CD4-positive, alpha-beta T cell treated with Interferon gamma for 1 hour (primary cell): ENCODE measurements around the gene RCAN2.

Source experiments
- DNase-seq: peaks from one replicate; pipeline ENCODE4 v3.0.0-alpha.2; 2020

The RCAN2 gene

GRCh38 chr6:46329568-46329967, 161.7 kb downstream of the RCAN2 start:
- DNase-seq, result no peak

- no peak for DNase-seq
Observed at GRCh38 chr6:46327779-46328178, 163.5 kb downstream of the RCAN2 start.

DNA sequence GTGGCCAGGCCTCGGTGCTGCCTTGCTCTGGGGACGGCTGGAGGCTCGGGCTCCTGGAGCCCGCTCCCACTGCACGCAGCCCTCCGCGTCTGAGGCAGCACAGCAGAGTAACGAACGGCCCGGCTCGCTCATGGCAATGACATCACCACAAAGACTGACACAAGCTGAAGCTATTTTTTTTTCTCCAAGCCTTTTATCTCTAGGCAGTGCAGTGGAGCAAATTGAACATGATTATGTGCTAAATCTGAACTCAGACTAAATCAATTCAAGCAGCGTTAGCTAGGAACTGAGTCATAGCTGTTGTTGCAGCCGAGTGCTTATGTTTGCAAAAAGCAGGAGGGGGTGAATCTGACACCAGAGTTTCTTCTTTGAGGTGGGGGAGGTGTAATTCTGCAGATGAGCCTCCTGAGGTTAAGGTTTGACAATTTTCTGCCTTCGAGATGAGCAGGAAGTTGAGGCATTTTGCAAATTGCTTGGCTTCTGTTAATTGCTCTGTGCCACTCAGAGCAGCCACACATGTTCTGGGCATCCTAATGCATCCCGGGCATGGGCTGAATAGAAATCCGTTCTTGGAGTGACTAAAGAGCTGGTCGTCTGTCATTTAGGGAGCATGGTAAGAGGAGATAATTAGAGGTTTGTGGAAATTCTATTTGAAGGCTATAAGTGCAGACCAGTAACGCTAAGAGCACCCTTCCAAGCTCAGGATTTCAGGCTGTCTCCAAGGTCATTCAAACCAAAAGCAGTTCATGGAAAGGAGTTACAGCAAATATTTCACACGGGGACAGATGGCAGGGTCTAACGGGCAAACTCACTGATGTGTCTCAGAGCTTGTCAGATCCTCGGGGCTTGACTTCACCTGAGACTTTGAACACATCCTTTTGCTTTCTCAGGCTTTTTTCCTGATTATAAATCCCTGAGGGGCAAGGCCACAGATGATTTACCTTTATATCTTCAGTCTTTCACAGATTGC, 165.4 kb downstream of the RCAN2 start:
- DNase-seq, result no peak

DNA sequence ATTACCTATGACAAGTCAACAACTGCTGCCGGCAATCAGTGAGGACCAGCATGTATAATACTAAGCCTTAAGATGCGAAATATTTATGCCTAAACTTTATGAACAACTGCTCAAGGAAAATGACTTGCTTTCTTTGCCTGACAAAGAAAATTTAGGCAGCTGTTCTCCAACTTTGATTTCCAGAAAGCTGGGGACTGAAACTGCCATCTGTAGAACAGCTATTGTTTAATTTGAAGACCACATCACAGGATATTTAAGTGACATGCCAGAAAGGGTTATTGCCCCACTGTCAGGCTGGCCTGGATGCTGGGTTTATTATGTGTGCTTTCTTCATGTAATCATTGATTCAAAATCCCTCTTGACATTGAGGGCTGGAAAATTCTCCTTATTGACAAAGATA, 166.5 kb downstream of the RCAN2 start:
- DNase-seq, result no peak

- DNase-seq, result no peak
Observed at GRCh38 chr6:46323966-46324622, 167.2 kb downstream of the RCAN2 start.

- no peak for DNase-seq
Observed at GRCh38 chr6:46323312-46323965, 167.8 kb downstream of the RCAN2 start.

GRCh38 chr6:46320505-46320904, 170.7 kb downstream of the RCAN2 start:
- no peak for DNase-seq

GRCh38 chr6:46315589-46315988, 175.7 kb downstream of the RCAN2 start:
- DNase-seq, result no peak

- no peak for DNase-seq
Observed at GRCh38 chr6:46312654-46313053, 178.6 kb downstream of the RCAN2 start.

- no peak for DNase-seq
Observed at GRCh38 chr6:46310196-46310595, 181.1 kb downstream of the RCAN2 start.

- no peak for DNase-seq
Observed at GRCh38 chr6:46306431-46306830, 184.8 kb downstream of the RCAN2 start.

DNA sequence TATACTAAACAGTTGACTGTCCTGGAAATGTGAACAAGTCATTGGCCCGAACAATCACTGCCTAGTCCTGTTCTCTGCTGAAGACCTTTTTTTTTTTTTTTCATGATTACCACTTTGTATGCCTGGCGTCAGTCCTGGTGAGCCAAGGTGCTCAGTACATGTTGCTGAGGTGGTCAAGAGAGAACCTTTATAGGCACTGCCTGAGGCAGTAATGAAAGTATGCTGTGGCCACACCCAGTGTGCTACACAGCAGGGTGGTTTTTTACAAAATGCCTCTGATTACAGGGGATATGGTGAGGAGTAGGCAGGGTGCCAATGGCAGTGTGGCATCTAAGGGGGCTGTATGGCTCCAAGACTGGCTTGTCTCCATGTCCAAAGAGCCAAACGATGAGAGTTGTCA, 185.4 kb downstream of the RCAN2 start:
- DNase-seq, result no peak

- DNase-seq, result no peak
Observed at GRCh38 chr6:46305236-46305635, 186.0 kb downstream of the RCAN2 start.

DNA sequence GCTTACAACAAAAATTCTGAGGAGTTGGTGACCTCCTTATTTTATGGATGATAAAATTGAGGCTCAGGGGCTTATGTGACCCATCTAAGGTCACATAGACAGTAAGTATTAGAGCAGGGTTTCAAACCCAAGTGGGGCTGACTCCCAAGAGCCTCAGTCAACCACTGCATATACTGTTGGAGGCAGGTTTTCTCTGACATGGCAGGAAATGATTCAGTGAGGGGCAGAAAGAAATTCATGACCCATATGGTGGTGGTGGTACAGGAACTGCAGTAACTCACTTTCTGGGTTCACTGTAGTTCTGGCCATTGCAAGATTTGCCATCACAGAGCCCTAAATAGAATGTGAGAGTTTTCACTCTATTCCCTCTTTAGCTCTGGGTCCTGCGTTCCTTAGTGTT, 188.4 kb downstream of the RCAN2 start:
- DNase-seq, result no peak

DNA sequence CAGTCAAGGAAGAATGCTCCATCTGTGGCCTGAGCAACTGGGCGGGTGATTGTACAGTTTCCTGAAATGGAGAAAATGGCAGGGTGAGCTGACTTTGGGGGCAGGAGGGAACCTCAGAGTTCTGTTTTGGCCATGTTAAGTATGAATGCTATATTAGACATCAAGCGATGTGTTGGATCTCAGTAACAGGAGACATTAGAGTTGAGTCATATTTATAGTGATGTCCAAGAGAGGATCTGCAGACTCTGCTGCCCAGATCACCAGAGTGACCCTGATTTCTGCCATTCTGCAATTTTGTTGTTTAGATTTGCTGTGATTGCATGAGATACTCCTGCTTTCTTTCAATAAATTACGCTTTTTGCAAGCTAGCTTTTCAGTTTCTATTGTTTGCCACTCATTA, 189.1 kb downstream of the RCAN2 start:
- DNase-seq, result no peak

DNA sequence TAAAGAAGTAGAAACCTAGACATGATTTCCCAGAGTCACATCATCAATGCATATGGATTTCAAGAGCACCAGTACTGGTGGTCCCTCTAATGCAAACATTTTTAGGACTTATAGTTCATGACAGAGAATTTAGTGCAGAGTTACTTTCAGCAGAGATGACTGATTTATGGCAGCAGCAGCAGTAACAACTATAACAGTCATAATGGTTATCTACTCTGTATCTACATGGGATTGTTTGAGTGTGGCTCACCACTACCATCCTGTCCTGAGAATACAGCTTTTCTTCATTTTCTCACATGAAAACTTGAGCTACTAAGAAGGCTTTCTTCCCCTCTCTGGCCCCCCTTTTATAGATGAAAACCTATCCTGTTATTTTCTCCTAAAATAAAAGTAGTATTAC, 192.0 kb downstream of the RCAN2 start:
- no peak for DNase-seq

DNA sequence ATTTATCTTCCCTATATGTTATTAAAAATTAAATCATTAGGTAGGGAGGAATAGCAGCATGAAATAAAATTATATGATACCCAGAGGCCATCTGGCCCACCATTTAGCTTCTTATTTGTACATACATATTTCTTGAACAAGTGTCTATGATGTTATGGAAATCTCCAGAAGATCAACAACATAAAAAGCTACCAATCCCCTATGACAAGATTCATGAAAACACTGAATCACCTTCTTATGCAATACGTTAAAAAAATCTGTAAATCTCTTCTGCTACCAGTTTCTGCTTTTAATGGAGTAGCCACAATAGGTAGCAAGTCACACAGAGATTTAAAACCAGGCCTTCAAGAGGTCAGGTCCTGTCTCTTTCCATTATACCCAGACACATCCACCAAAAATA, 194.7 kb downstream of the RCAN2 start:
- DNase-seq, result no peak

DNA sequence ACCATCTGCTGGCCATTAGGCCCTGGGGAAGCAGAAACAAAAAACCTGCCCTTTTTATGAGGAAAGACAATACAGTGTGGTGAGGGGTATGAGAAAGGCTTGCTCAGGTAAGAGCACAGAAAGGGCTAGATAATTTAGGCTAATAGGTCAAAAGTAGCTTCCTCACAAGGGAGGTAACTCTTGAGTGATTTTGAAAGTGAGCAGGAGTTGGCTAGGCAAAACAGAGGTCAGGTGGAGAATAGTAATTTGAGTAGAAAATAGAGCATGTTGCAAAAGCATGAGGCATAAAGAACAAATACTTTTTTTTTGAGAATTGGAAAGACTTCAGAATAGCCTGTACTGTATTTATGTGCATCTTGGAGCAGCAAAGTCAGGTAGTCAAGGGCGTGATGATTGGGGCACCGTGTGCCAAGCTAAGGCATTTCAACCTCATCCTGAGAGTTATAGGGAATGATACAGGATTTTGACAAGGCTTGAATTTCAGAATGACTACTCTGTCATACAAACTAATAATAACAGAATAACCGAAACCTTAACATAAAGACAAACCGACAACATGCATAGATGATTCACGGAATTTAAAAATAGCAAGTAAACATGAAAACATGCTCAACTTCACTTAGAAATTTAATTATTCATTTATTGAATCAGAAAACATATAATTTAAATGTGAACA, 197.5 kb downstream of the RCAN2 start:
- no peak for DNase-seq

- no peak for DNase-seq
Observed at GRCh38 chr6:46291880-46292279, 199.4 kb downstream of the RCAN2 start.

DNA sequence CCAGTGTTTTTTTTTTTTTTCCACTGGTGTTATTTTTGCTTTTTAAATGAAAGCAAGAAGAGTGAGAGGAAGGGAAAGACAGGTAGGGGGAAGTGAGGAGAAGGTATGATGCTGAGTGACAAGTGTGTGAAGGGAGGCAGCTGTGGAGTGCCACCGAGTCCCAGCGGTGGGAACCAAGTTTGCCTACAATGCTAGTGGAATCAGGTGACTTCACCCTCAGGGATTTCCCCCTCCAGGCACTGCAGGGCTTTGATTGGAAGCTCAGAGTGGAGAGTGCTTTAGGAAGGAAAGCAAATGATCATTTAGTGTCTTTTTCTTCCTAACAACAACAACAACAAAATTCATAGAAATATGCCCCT, 200.0 kb downstream of the RCAN2 start:
- no peak for DNase-seq

- no peak for DNase-seq
Observed at GRCh38 chr6:46290421-46291274, 200.6 kb downstream of the RCAN2 start.

- no peak for DNase-seq
Observed at GRCh38 chr6:46289898-46290297, 201.4 kb downstream of the RCAN2 start.
